ENCODE data around the gene KCTD18.

- TF ChIP-seq CTCF (IDR thresholded peaks at IDR 0.05) (no peak), ZFX (IDR thresholded peaks at IDR 0.05; ENCODE audit: borderline replicate concordance) (no peak)
These were observed 11.3 kb downstream of the KCTD18 start for GRCh38 chr2:200498402-200499162.

Measured in 22Rv1 (cell line).